WTC11 (cell line): ENCODE measurements around the gene FBH1.

Experiments used
- ARID4B ChIP-seq: sonication (generic); formaldehyde crosslinking; IDR thresholded peaks from 2 replicates; pipeline ENCODE4 v1.8.0; 2023; ENCODE audit warnings: missing genetic modification reagents, mild to moderate bottlenecking, borderline replicate concordance
- ATF3 ChIP-seq: sonication (generic); formaldehyde crosslinking; conservative IDR thresholded peaks from 2 replicates; pipeline ENCODE4 v1.8.1; 2022; ENCODE audit warnings: mild to moderate bottlenecking, missing genetic modification reagents
- CREB1 ChIP-seq: sonication (generic); formaldehyde crosslinking; IDR thresholded peaks from 2 replicates; pipeline ENCODE4 v1.8.0; 2023; ENCODE audit warnings: mild to moderate bottlenecking, missing genetic modification reagents
- CTCF ChIP-seq: fragments of 200-600 bp; IDR thresholded peaks from 2 replicates; pipeline ENCODE4 v1.8.0; 2022; ENCODE audit warnings: antibody characterized with exemption
- E2F5 ChIP-seq: sonication (generic); formaldehyde crosslinking; IDR thresholded peaks from 2 replicates; pipeline ENCODE4 v1.8.1; 2022; ENCODE audit warnings: mild to moderate bottlenecking, moderate library complexity, missing genetic modification reagents
- ERG ChIP-seq: fragments of 250-450 bp; sonication (Bioruptor Pico); IDR thresholded peaks from 2 replicates; pipeline ENCODE4 v1.8.0; 2021; ENCODE audit warnings: mild to moderate bottlenecking
- ESRRA ChIP-seq: sonication (generic); formaldehyde crosslinking; IDR thresholded peaks from 2 replicates; pipeline ENCODE4 v1.8.1; 2022; ENCODE audit warnings: mild to moderate bottlenecking, missing genetic modification reagents, borderline replicate concordance
- ETV6 ChIP-seq: sonication (generic); formaldehyde crosslinking; IDR thresholded peaks from 2 replicates; pipeline ENCODE4 v1.8.1; 2022; ENCODE audit warnings: mild to moderate bottlenecking, missing genetic modification reagents
- FOXP1 ChIP-seq: sonication (generic); formaldehyde crosslinking; IDR thresholded peaks from 2 replicates; pipeline ENCODE4 v1.8.0; 2022; ENCODE audit warnings: missing genetic modification reagents, mild to moderate bottlenecking, moderate library complexity, borderline replicate concordance
- NFATC4 ChIP-seq: fragments of 250-450 bp; sonication (Bioruptor Pico); IDR thresholded peaks from 2 replicates; pipeline ENCODE4 v1.9.0; 2021; ENCODE audit warnings: mild to moderate bottlenecking
- SP1 ChIP-seq: sonication (generic); formaldehyde crosslinking; conservative IDR thresholded peaks from 2 replicates; pipeline ENCODE4 v1.8.1; 2022; ENCODE audit warnings: missing genetic modification reagents
- USF2 ChIP-seq: sonication (generic); formaldehyde crosslinking; IDR thresholded peaks from 2 replicates; pipeline ENCODE4 v1.8.1; 2023; ENCODE audit warnings: mild to moderate bottlenecking, missing genetic modification reagents, moderate library complexity
- ZNF263 ChIP-seq: sonication (generic); formaldehyde crosslinking; IDR thresholded peaks from 2 replicates; pipeline ENCODE4 v1.8.1; 2022; ENCODE audit warnings: low read depth, mild to moderate bottlenecking, moderate library complexity, missing genetic modification reagents
- ZNF512 ChIP-seq: sonication (generic); formaldehyde crosslinking; IDR thresholded peaks from 2 replicates; pipeline ENCODE4 v1.8.1; 2022; ENCODE audit warnings: missing genetic modification reagents, borderline replicate concordance

- TF ChIP-seq ZNF263 (CRISPR knock-in tag) (no peak), CREB1 (CRISPR knock-in tag) (no peak), ERG (no peak), USF2 (CRISPR knock-in tag) (no peak), ZNF512 (CRISPR knock-in tag) (no peak), NFATC4 (no peak), ARID4B (no peak), SP1 (no peak), ESRRA (no peak), CTCF (no peak), ETV6 (CRISPR knock-in tag) (no peak), ATF3 (CRISPR knock-in tag) (no peak), FOXP1 (CRISPR knock-in tag) (no peak), E2F5 (CRISPR knock-in tag) (no peak)
Measured at GRCh38 chr10:5985029-5985428, 95.0 kb downstream of the FBH1 start.
